GM12891 (cell line): ENCODE results near the gene TCEANC2.

ENCODE experiments used
- POLR2A ChIP-seq: IDR thresholded peaks from 2 replicates; pipeline ENCODE4 v1.6.1; 2011; ENCODE audit warnings: low read depth, low read length, control low read depth
- POLR2AphosphoS5 ChIP-seq: IDR thresholded peaks from 2 replicates; pipeline ENCODE4 v1.6.1; 2011; ENCODE audit warnings: low read depth, low read length, control low read depth

DNA sequence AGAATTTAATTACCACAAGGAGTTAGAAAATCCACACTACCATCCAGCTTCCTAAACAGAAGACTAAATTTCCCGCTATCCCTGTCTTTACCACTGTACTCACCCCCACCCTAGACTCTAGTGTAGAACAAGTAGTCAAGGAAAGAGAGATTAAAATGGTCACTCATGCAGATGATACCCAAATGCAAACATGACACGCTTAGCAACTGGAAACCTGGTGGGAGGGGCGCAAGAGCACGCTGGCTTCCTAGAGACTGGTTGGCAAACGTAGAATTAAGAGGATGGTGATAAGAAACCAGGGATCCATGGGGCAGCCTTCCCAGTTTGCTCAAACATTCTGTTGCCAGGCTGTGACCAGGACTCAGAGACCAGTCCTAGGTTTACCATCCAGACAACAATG, 25.6 kb upstream of the TCEANC2 start:
- TF ChIP-seq POLR2AphosphoS5 (no peak), POLR2A (no peak)
